ENCODE measurements around the gene PPM1E. TPM values are rescaled to one million over a fixed set of nuclear protein-coding genes. Genes with fewer than 3 reads are reported as not detected.
"Not testable (repeated sequence)": the region's sequence is repeated elsewhere in the genome, so short reads cannot be mapped to it uniquely, and the experiment has no call there.

Gene PPM1E
- total RNA-seq, 4 donors from 2014 or later: 0.08 to 0.11 TPM; not detected in 2

DNA sequence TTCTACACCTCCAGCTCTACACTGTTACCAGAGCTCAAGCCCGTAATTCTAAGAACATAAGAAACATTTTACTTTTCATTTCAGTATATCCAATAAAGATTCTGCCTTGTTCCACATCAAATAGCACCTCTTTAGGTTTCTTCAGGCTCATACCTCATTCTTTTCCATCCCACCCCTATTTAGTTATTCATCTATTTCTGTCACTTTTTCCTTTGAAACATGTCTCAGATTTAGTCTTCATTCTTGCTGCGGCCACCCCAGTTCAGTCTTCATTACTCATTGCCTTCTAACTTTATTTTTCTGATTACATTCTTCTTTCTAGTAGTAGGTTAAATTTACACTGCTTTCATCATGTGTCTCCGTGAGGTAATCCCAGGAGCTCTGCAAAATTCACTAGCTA is 33.5 kb downstream of the PPM1E start:
- TF ChIP-seq EP300 (IDR thresholded peaks at IDR 0.05) (no peak), CTCF (IDR thresholded peaks at IDR 0.05) (no peak), POLR2AphosphoS5 (IDR thresholded peaks at IDR 0.05) (no peak), POLR2A (IDR thresholded peaks at IDR 0.05) (no peak)
- Histone ChIP-seq H3K36me3 (no peaks in the 10 kb centered on the region), H3K4me1 (no peaks in the 10 kb centered on the region), H3K27me3 (no peaks in the 10 kb centered on the region), H3K27ac (no peak overlapping the region), H3K4me3 (no peak overlapping the region), H3K9me3 (no peaks in the 10 kb centered on the region)
- WGBS: 82% methylated on average over 3 of the region's 3 CpGs
- DNase-seq (ENCODE audit: low spot score in 2 of 2): no peak

DNA sequence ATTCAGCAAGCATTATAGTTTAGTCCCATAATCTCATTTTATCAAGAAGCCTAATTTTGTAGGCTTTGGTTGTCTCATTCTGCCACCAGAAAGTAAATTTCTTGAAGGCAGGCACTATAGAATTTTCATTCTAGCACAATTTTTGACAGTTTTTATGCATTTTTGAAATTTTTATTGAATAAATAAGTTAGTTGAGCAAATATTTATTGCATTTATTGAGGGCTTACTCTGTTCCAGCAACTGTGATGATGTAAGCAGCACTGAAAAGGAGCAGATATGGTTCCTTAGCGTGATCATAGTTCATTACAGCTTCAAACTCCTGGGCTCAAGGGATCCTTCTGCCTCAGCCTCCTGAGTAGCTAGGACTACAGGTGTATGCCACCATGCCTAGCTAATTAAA is 34.2 kb downstream of the PPM1E start:
- no peak for DNase-seq (ENCODE audit: low spot score in 2 of 2)
- WGBS: 91% methylated on average over 1 of the region's 1 CpG
- H3K36me3 ChIP-seq: no peaks in the 10 kb centered on the region
- H3K27me3 ChIP-seq: no peaks in the 10 kb centered on the region
- TF ChIP-seq POLR2A (IDR thresholded peaks at IDR 0.05) (no peak), CTCF (IDR thresholded peaks at IDR 0.05) (no peak), POLR2AphosphoS5 (IDR thresholded peaks at IDR 0.05) (no peak), EP300 (IDR thresholded peaks at IDR 0.05) (no peak)
- H3K9me3 ChIP-seq: no peaks in the 10 kb centered on the region
- H3K4me1 ChIP-seq: no peaks in the 10 kb centered on the region
- H3K27ac ChIP-seq: no peak overlapping the region
- no peak overlapping the region for H3K4me3 ChIP-seq

GRCh38 chr17:58794508-58794907 is 38.9 kb downstream of the PPM1E start:
- H3K27ac ChIP-seq; H3K36me3 ChIP-seq; H3K9me3 ChIP-seq; H3K4me3 ChIP-seq; H3K4me1 ChIP-seq; DNase-seq (ENCODE audit: low spot score in 2 of 2); H3K27me3 ChIP-seq: not testable (repeated sequence)
- WGBS: 84% methylated on average over 2 of the region's 2 CpGs

DNA sequence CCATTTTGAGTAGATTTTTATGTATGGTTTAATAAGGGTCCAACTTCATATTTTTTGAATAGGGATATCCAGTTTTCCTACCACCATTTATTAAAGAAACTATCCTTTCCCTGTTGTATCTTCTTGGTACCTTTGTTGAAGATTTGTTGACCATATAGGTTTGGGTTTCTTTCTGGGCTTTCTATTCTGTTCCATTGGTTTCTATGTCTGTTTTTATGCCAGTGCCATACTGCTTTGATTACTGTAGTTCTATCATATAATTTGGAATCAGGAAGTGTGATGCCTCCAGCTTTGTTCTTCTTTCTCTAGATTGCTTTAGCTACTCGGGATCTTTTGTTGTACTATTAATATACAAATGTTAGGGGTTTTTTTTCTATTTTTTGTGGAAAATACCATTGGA is 46.5 kb downstream of the PPM1E start:
- no peak for TF ChIP-seq POLR2AphosphoS5 (IDR thresholded peaks at IDR 0.05)
- TF ChIP-seq POLR2A (IDR thresholded peaks at IDR 0.05): no peak
- no peak for TF ChIP-seq CTCF (IDR thresholded peaks at IDR 0.05)
- no peak for TF ChIP-seq EP300 (IDR thresholded peaks at IDR 0.05)

DNA sequence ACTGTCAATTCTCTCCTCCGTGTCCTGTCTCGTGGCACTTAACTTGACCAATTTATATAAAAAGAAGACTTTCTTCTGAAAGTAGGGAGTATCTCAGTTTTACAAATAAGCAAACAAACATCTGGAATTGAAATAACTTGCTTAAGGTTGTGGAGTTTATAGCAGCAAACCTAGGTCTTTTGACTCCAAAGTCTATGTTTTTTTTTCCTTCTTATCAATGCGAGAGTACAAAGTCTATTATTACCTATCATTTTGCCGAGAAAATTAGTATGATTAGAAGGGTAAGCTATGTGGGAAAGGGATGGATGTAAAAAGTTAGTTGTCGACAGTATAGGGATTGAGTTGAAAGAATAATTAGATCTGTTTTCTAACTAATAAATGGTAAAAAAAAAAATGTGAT is 50.4 kb downstream of the PPM1E start:
- WGBS: 92% methylated on average over 5 of the region's 5 CpGs
- no peaks in the 10 kb centered on the region for H3K36me3 ChIP-seq
- peaks cover 2% of the 10 kb centered on the region for H3K4me1 ChIP-seq

More for the DNA sequence above, 46.5 kb downstream of the PPM1E start:
- no peak overlapping the region for H3K27ac ChIP-seq
- no peaks in the 10 kb centered on the region for H3K4me1 ChIP-seq
- H3K36me3 ChIP-seq: no peaks in the 10 kb centered on the region
- DNase-seq (ENCODE audit: low spot score in 2 of 2): no peak
- 89% methylated on average over 1 of the region's 1 CpG for WGBS
- no peaks in the 10 kb centered on the region for H3K27me3 ChIP-seq
- no peaks in the 10 kb centered on the region for H3K9me3 ChIP-seq
- no peak overlapping the region for H3K4me3 ChIP-seq

More for the DNA sequence above, 50.4 kb downstream of the PPM1E start:
- TF ChIP-seq CTCF (IDR thresholded peaks at IDR 0.05) (no peak), EP300 (IDR thresholded peaks at IDR 0.05) (no peak), POLR2A (IDR thresholded peaks at IDR 0.05) (no peak), POLR2AphosphoS5 (IDR thresholded peaks at IDR 0.05) (no peak)
- Histone ChIP-seq H3K4me3 (no peak overlapping the region), H3K27me3 (no peaks in the 10 kb centered on the region), H3K27ac (no peak overlapping the region), H3K9me3 (no peaks in the 10 kb centered on the region)
- DNase-seq (ENCODE audit: low spot score in 2 of 2): no peak

All from suprapubic skin (tissue), 4 donors.